Limb (tissue), 2 donors: Measurements from ENCODE around the gene ACADVL.

Source experiments
- DNase-seq, 2 donors: peaks; one replicate each; pipeline ENCODE4 v3.0.0-alpha.2; 2016; ENCODE audit errors: extremely low spot score in 2 of 2

Gene ACADVL

DNA sequence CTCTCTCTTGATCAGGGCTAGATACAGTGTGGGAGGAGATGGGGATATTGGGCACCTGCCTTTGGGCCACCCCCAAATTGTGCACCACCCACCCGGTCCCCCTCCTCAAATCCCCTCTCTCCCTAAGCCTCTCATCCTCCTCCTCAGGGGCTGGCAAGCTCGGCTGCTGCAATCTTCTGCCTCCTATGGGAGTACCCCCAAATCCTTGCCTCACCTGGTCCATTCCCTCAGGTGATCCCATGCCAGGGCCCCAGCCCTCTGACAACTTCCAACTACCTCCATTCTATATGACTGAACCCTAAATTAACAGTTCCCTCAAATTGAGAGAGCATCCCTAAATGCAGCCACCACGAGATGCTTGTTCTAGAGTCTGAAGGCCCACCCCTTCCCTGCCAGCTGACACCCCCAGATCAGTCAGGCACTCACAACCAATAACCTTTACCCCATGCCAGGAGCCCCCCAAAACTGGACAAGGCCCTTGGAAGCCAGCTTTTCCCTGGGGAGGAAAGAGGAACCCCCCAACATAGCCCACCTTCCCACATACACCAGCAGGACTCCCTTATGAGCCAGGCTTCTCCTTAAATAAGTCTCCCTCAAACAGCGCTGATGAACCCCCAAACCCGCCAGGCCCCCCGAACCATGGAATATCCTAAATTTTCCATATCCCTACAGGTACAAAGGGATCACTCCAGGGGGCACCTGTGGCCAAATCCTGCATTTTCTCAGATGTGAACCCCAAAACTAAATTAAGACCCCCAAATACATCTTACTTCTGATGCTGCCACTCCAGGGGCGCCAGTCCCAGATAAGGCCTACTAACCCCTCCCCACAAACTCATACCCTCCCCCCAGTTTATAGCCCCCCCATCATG lies 3.3 kb upstream of the ACADVL start:
- DNase-seq: no peak

DNA sequence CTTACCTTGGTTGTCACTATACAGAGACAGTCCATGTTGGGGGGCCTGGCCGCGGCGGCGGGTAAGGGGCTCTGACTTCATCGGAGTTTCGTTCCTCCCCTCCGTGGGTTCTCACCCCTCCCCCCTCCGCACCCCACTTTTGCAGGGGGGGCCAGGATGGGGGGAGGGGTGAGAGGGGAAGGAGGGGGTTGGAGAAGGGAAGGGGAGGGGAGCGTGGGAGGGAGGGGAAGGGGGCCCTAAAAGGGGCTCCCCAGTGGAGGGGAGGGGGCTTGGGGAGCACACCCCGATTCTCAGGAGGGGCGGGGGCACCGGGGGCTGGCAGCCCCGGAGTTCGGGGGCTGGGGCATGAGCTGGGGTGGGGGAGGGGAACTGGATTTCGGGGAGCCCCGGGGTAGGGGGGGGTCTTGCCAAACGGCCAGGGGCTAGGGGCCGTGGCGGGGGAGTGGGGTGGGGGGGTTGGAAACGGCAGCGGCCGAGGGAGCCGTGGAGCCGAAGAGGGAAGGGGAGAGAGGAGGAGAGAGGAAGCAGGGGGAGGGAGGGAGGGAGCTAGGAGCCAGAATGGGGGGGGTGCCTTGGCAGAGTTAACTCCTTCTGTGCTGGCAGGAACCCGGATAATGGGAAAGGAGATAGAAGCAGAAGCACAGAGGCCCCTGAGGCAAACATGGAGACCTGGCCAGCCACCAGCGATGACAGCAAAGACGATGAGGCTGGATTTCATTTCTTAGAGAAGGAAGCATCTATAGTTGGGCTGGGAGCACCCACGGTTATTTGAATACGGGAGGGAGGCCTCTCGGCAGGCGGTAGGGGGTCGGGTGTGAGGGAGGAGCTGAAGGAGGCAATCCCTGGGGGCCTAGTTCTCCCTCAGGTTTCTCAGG lies 2.4 kb upstream of the ACADVL start:
- peak; percentile 84 to 88 for DNase-seq

DNA sequence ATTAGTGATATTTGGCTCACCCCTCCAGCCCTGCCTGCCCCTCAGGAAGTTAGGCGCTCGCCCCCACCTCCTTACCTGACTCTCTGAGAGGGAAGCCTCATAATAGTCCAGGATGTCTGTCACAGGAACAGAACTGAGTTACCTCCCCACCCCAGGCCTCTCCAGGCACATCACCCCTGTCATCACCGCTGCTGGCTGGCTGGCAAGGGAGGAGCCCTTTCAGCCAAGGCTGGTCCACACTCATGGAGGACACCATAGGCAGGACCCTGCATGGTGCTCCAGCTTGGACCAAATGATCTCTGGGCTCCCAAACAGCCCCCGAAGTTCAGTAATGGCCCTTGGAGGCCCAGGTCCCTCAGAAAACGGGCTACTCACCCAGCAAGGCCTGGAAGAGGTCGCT lies 1.6 kb upstream of the ACADVL start:
- DNase-seq: no peak

DNA sequence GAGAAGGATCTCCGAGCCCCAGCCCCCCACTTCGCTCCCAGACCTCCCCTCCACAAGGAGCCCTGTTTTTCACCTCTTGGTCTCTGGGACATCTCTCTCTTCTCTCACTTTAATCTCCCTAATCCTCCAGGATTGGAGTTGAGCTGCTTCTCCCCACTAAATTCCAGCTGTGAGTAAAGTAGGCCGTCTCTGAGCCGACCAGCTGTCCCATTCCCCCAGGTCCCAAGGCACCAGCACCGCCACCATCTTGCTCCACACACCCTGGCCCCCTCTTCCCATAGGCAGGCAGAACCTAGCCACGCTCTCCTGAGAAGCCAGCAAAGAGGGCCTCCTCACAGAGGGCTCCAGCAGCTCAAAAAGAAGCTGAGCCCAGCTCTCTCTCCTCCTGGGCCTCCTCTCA lies 980 bp upstream of the ACADVL start:
- DNase-seq: no peak

DNA sequence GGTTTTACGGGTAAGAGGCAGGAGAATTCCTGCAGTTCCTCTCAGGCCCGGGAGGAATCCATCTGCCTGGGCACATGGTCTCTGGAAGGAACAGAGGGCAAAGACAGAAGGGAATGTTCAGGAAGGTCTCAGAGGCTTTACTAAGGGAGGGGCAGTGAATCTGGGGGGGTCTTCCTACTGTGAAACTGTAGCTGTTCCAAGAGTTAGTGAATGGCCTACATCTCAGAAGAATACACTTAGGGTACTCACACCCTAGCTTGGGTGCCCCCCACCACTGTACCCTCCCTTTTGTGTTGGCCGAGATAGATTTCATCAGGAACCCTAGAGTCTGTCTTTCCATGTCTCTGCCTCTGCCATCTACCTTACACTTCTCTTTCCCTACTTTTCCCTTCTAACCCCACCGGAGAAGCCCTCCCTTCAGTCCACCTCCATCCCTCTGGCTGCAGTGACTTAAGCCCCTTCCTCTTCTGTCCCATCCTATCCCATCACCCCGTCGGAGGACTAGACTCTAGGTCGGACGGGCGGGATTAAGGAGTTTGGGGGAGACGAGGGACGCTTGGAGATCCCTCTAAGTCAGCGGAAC lies 418 bp upstream of the ACADVL start:
- no peak for DNase-seq

DNA sequence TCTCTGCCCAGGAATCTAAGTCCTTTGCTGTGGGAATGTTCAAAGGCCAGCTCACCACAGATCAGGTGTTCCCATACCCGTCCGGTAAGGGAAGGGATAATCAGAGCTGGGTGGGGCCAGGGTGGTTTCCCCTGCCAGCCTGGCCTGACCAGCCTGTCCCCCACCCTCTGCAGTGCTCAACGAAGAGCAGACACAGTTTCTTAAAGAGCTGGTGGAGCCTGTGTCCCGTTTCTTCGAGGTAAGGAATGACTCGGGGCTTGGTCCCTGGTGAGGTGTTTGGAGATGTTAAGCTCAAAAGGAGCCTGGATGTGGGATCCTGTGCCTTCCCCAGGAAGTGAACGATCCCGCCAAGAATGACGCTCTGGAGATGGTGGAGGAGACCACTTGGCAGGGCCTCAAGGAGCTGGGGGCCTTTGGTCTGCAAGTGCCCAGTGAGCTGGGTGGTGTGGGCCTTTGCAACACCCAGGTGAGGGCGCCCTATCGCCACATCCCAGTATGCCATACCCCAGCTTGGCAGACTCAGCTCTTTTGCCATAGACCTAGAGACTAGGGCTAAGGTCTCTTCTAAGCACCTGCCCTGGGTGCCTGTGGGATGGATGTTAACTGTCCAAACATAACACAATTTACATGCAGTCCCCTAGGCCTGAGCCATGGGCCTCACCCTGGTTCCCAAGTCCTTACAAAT lies 997 bp downstream of the ACADVL start:
- DNase-seq: peak in 1 of 2 donors; percentile 61

DNA sequence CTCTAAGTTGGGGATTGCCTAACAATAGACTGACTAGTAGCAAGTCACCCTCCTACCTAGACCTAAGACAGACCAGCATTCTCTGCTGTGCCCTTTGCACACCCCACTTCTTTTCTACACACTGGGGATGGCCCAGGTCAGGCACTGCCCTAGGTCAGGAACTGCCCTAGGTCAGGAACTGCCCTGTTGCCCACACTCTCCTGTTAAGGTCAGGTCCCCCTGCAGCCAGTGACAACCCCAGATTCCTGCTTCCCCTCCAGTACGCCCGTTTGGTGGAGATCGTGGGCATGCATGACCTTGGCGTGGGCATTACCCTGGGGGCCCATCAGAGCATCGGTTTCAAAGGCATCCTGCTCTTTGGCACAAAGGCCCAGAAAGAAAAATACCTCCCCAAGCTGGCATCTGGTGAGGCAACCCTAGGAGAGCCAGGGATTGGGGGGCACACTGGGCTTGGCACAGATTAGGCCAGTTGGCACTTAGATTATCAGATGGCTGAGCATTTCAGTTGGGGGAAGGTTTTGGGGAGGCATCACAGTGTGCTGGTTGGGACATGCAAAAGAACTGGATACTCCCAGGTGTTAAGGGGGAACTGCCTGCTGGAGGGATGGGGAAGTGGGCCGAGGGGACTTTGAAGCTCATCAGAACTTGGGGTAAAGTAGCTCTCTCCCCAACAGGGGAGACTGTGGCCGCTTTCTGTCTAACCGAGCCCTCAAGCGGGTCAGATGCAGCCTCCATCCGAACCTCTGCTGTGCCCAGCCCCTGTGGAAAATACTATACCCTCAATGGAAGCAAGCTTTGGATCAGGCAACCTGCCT lies 1.7 kb downstream of the ACADVL start:
- DNase-seq: no peak

DNA sequence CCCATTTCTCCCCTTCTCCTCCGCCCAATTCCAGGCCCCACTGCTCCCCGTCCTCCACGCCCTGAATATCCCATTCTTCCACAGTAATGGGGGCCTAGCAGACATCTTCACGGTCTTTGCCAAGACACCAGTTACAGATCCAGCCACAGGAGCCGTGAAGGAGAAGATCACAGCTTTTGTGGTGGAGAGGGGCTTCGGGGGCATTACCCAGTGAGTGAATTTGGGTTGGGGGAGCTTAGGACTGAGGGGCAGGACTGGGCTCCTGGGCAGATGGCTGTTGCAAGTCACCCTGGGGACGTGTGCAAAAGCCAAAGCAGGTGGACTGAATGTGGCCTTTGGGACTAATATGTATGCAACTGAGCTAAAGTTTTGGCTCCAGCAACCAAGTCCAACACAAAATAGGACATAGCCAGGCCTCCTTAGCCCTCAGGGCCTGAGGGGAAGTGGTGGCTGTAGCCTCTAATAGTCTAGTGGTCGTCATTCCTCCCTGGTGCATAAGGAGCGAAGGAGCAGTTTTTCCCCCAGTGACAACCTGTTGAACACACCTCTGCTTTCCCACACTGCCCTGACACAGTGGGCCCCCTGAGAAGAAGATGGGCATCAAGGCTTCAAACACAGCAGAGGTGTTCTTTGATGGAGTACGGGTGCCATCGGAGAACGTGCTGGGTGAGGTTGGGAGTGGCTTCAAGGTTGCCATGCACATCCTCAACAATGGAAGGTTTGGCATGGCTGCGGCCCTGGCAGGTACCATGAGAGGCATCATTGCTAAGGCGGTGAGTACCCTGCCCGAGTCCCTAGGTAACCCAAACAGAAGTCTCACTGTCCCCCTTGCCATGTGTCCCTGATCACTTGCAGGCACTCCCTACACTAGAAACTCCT lies 2.6 kb downstream of the ACADVL start:
- DNase-seq: no peak

DNA sequence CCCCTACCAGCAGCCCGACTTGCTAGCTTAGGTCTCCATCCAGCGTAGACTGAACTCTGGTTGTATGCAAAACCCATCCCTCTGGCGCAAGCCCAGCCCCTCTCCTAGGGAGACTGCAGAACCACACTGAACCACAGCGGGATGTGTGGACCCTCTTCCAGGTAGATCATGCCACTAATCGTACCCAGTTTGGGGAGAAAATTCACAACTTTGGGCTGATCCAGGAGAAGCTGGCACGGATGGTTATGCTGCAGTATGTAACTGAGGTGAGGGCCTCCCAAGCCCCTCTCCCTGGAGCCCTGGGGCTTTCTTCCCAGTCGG lies 3.2 kb downstream of the ACADVL start:
- DNase-seq: no peak

DNA sequence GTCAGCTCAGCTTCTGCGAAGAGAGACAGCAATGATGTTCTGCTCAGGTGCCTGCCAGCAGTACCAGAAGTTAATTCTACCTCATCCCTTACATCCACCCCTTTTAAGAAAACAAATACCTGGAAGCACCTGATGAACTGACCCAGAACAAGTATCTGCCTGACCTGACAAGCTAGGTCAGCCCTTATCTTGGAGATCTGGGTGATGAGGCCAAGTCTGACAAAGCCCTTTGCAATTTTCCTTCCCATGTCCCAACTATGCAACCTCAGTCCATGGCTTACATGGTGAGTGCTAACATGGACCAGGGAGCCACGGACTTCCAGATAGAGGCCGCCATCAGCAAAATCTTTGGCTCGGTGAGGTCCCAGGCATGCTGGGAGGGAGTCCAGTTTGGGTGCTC lies 3.6 kb downstream of the ACADVL start:
- DNase-seq: no peak

DNA sequence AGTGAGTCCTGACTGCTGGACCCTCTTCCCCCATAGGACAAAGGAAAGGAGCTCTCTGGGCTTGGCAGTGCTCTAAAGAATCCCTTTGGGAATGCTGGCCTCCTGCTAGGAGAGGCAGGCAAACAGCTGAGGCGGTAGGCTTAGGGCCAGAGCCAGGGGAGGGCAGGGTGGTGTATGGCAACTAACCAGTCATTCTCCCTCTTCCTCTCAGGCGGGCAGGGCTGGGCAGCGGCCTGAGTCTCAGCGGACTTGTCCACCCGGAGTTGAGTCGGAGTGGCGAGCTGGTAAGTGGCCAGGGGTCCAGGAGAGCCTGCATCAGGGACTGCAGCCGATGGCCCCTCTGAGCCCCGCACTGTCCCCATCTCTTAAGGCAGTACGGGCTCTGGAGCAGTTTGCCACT lies 4.4 kb downstream of the ACADVL start:
- no peak for DNase-seq

DNA sequence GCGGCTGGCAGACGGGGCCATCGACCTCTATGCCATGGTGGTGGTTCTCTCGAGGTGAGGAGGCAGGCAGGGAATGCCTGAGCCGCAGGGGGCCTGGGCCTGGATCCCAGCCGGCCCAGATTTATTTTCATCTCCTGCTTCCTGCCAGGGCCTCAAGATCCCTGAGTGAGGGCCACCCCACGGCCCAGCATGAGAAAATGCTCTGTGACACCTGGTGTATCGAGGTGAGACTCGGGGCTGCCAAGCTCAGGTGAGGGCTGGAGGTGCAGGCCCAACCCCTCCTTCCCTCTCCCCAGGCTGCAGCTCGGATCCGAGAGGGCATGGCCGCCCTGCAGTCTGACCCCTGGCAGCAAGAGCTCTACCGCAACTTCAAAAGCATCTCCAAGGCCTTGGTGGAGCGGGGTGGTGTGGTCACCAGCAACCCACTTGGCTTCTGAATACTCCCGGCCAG lies 4.9 kb downstream of the ACADVL start:
- DNase-seq: no peak

DNA sequence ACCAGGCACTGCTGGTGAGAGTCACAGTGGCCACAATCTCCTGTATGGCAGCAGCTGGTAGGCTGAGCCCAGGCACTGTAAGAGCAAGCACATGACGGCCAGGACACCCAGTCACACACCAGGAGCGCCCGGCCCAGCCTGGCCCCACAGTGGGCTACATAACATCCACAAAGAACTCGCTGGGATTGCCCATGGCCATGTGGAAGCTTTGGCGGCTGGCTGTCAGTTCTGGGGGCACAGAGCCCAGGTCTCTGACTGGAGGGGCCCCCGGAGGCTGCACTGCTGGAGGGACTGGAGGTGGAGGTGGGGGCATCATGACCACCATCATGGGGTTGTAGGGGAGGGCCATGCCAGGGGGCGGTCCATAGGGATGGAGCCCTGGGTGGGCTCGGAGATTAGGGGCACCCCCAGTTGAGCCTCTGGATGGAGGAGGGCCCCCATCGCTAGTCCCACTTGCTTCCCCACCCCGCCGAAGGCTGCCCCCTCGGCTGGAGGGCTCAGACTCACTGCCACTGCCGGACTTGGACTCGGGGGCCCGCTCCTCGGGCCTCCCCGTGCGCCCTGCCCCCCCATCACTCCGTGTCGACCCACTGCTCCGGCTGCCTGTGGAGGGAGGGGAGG lies 6.1 kb downstream of the ACADVL start:
- no peak for DNase-seq

DNA sequence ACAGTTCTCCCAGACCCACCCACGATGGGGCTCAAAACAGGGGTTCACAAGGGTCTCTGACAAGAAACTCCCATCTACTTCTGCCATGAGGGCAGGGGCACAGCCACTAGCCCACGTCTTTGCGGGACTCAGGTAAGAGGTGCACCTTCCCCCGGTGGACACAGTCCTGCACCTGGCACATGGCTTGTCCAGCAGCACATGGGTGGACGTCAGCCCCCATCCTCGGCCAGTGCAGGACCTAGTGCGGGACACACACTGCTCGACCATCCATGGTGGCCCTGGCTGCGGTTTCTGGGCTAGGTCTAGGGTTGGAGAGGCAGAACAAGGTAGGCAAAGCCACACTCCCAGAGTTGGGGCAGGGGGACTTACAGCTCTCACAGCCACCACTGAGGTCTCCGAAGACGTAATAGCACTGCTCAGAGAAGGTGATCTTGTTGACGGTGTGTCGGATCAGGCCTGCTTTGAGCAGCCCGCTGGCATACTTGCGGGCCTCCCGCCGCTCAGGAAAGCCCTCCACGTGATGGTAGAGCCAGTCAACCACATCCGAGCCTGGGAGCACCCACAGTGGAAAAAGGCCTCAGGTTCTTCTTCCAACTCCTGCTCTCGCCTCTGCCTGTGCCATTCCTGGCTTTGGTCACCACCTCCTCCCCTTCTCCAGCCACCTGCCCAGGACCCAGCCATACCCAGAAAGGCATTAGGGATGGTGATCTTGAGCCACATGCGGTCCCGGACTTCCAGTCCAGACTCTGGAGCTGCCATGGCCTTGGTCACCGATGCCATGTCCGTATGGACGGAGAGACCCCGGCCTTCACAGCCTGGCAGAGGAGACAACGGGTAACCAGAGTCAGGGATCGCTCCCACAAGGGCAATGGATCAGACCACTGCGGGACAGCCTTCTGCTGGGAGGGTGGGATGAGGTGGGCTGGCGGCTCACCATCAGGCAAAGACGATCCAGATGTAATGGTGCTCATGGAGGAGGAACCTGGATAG lies 7.3 kb downstream of the ACADVL start:
- DNase-seq: no peak

DNA sequence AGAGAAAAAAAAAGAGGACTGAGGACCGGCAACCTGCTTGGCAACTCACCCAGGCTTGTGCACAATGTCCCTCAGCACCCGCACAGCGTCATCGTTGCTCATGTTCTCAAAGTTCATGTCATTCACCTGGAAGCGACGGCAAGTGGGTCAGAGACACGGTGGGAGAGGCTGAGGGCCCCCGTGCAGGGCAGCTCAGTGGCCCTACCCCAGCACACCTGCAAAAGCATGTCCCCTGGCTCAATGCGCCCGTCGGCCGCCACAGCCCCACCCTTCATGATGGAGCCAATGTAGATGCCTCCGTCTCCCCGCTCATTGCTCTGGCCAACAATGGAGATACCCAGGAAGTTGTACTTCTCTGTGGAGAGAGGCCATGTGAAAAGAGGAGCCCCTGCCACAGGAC lies 9.2 kb downstream of the ACADVL start:
- DNase-seq: no peak

DNA sequence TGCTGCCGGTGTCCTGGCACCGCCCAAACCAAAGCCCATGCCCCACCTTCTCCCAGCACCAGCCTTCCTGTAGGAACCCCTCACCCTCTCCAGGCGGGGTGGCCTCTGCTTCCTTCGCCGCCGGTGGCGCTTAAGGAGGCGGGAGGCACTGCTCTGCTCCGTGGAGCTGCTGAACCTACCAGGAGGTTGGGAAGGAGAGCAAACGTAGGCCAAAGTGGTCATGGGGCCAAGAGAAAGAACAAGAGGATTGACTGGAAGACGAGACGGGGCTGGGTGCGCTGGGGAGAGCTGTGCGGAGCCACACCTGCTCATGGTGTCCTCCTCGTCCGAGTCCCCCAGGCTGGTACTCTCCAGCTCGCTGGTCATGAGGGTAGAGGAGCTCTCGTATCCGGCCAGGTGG lies 9.8 kb downstream of the ACADVL start:
- DNase-seq: no peak

DNA sequence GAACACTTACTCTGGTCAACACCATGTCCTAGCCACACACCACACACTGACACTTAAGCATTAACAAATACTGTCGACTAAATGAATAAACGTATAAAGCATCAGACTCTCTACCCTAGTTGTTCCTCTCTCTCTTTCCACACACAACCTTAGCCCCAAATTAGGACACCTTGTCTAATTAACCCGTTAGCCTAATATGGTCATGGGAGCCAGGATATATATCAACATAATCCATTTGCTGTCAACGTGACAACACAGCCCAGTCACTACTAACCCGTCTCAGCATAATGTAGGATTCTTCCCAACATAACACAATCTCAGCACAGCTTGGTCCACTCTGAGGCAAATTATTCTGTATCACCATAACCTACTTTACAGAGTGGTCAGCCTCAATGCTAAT lies 12.4 kb downstream of the ACADVL start:
- no peak for DNase-seq

DNA sequence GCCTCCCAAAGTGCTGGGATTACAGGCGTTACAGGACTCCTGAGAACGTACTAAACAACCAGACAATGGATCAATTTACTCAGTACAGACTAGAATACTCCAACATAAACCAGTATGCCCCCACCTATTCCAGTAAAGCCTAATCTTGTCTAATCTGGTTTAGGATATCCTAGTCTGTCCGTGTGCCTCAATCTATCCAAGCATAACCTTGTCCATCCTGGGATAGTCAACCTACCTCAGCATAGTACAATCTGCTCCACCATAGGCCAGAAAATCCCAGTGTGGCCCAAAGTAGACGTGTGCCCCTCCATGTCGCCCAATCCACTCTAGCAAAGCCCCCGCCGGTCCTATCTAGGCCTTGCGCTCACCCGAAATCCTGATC lies 14.0 kb downstream of the ACADVL start:
- DNase-seq: no peak
